Smooth muscle cell (in vitro differentiated cells): ENCODE results near the gene GRM4. TPM values are rescaled to one million over a fixed set of nuclear protein-coding genes. Genes with fewer than 3 reads are reported as not detected.

Source experiments
- DNase-seq: peaks from one replicate; lab custom pipeline; 2025; ENCODE audit not compliant: unreplicated experiment; lab: John Stamatoyannopoulos, UW
- H2AFZ ChIP-seq: fragments of 200-600 bp; sonication (generic); 2 replicates; pipeline ENCODE4 v1.6.0; 2016; ENCODE audit warnings: antibody characterized with exemption, low read depth, mild to moderate bottlenecking
- H3F3A ChIP-seq: fragments of 200-600 bp; sonication (generic); 2 replicates; pipeline ENCODE4 v1.6.0; 2017; ENCODE audit warnings: antibody characterized with exemption, low read depth
- H3K27ac ChIP-seq: fragments of 200-600 bp; sonication (generic); 2 replicates; pipeline ENCODE4 v1.5.1; 2016; ENCODE audit warnings: low read depth, mild to moderate bottlenecking
- H3K27me3 ChIP-seq: fragments of 200-600 bp; sonication (generic); 2 replicates; pipeline ENCODE4 v1.6.1; 2016; ENCODE audit warnings: low read depth, mild to moderate bottlenecking
- H3K36me3 ChIP-seq: fragments of 200-600 bp; sonication (generic); 2 replicates; pipeline ENCODE4 v1.5.1; 2016; ENCODE audit warnings: low read depth
- H3K4me1 ChIP-seq: fragments of 200-600 bp; sonication (generic); 2 replicates; pipeline ENCODE4 v1.5.1; 2016; ENCODE audit warnings: low read depth
- H3K4me2 ChIP-seq: fragments of 200-600 bp; sonication (generic); 2 replicates; pipeline ENCODE4 v1.6.0; 2016; ENCODE audit warnings: mild to moderate bottlenecking
- H3K4me3 ChIP-seq: fragments of 200-600 bp; sonication (generic); 2 replicates; pipeline ENCODE4 v1.5.1; 2016; ENCODE audit warnings: mild to moderate bottlenecking
- H3K79me2 ChIP-seq: fragments of 200-600 bp; sonication (generic); 2 replicates; pipeline ENCODE4 v1.6.0; 2016; ENCODE audit warnings: low read depth, mild to moderate bottlenecking
- H3K9ac ChIP-seq: fragments of 200-600 bp; sonication (generic); 2 replicates; pipeline ENCODE4 v1.6.0; 2016; ENCODE audit warnings: low read depth
- H3K9me3 ChIP-seq: fragments of 200-600 bp; sonication (generic); replicated peaks from 2 replicates; pipeline ENCODE4 v1.5.1; 2016; ENCODE audit warnings: low read depth
- H4K20me1 ChIP-seq: fragments of 200-600 bp; sonication (generic); 2 replicates; pipeline ENCODE4 v1.6.0; 2016; ENCODE audit warnings: low read depth
- WGBS: methylation state at CpG from one replicate; pipeline ENCODE4 v1.1.7; 2016; ENCODE audit warnings: low lambda C conversion rate; 5-methylcytosine and 5-hydroxymethylcytosine counted together
- polyA plus RNA-seq: library from polyadenylated mRNA; unstranded; fragments of >200 nt; fragmentation: Nextera tagmentation; extraction: Ambion mirVana; gene quantifications from 2 replicates; pipeline ENCODE4 v1.2.1, GENCODE V29; 2016
- total RNA-seq: library from RNA; depleted of rRNA; stranded (reverse); fragments of >200 nt; gene quantifications from 2 replicates; pipeline ENCODE4 v1.2.3, GENCODE V29; 2014
- TF ChIP-seq, protein P1 (sequence below): fragments of 200-600 bp; sonication (generic); IDR thresholded peaks from 2 replicates; pipeline ENCODE4 v1.5.1; 2017; ENCODE audit warnings: borderline replicate concordance, mild to moderate bottlenecking, antibody characterized with exemption; ENCODE audit not compliant: insufficient read depth, poor library complexity, severe bottlenecking

The GRM4 gene
- total and polyA plus RNA-seq, 2 experiments from 2014 or later: 0.21 TPM; not detected in 1

GRCh38 chr6:34179106-34179720 lies 33.3 kb upstream of the GRM4 start:
- no peaks in the 10 kb centered on the region for H3K4me1 ChIP-seq
- TF ChIP-seq, protein P1, sequence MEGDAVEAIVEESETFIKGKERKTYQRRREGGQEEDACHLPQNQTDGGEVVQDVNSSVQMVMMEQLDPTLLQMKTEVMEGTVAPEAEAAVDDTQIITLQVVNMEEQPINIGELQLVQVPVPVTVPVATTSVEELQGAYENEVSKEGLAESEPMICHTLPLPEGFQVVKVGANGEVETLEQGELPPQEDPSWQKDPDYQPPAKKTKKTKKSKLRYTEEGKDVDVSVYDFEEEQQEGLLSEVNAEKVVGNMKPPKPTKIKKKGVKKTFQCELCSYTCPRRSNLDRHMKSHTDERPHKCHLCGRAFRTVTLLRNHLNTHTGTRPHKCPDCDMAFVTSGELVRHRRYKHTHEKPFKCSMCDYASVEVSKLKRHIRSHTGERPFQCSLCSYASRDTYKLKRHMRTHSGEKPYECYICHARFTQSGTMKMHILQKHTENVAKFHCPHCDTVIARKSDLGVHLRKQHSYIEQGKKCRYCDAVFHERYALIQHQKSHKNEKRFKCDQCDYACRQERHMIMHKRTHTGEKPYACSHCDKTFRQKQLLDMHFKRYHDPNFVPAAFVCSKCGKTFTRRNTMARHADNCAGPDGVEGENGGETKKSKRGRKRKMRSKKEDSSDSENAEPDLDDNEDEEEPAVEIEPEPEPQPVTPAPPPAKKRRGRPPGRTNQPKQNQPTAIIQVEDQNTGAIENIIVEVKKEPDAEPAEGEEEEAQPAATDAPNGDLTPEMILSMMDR: no peak
- H3K4me2 ChIP-seq: no peak overlapping the region
- no peak for DNase-seq
- no peak overlapping the region for H3K9ac ChIP-seq
- H3F3A ChIP-seq: no peaks in the 10 kb centered on the region
- H3K27me3 ChIP-seq: no peaks in the 10 kb centered on the region
- H3K36me3 ChIP-seq: no peaks in the 10 kb centered on the region
- no peak overlapping the region for H3K4me3 ChIP-seq
- no peaks in the 10 kb centered on the region for H4K20me1 ChIP-seq
- no peak overlapping the region for H2AFZ ChIP-seq
- H3K9me3 ChIP-seq: no peaks in the 10 kb centered on the region
- 86% methylated on average over 12 of the region's 12 CpGs for WGBS
- no peaks in the 10 kb centered on the region for H3K79me2 ChIP-seq
- H3K27ac ChIP-seq: no peak overlapping the region

GRCh38 chr6:34178357-34179105 lies 32.6 kb upstream of the GRM4 start:
- 94% methylated on average over 19 of the region's 19 CpGs for WGBS
- Histone ChIP-seq H3K9ac (no peak overlapping the region), H3F3A (no peaks in the 10 kb centered on the region), H3K4me1 (no peaks in the 10 kb centered on the region), H2AFZ (no peak overlapping the region), H3K9me3 (no peaks in the 10 kb centered on the region), H3K4me3 (no peak overlapping the region), H3K27ac (no peak overlapping the region), H3K27me3 (no peaks in the 10 kb centered on the region), H3K4me2 (no peak overlapping the region), H4K20me1 (no peaks in the 10 kb centered on the region), H3K79me2 (no peaks in the 10 kb centered on the region), H3K36me3 (no peaks in the 10 kb centered on the region)
- DNase-seq: no peak
- TF ChIP-seq, protein P1: no peak

GRCh38 chr6:34177181-34177591 lies 31.3 kb upstream of the GRM4 start:
- no peaks in the 10 kb centered on the region for H3K9me3 ChIP-seq
- H2AFZ ChIP-seq: no peak overlapping the region
- H3K27me3 ChIP-seq: no peaks in the 10 kb centered on the region
- TF ChIP-seq, protein P1: no peak
- H3K4me2 ChIP-seq: no peak overlapping the region
- H3K9ac ChIP-seq: no peak overlapping the region
- no peaks in the 10 kb centered on the region for H3K4me1 ChIP-seq
- H3K36me3 ChIP-seq: no peaks in the 10 kb centered on the region
- no peaks in the 10 kb centered on the region for H3K79me2 ChIP-seq
- H4K20me1 ChIP-seq: no peaks in the 10 kb centered on the region
- no peak overlapping the region for H3K4me3 ChIP-seq
- H3K27ac ChIP-seq: no peak overlapping the region
- no peak for DNase-seq
- H3F3A ChIP-seq: no peaks in the 10 kb centered on the region
- WGBS: 91% methylated on average over 4 of the region's 5 CpGs
